GM19467 (cell line): ENCODE data around the gene SMIM41.

Source experiments
- ATAC-seq: cut with Tn5 transposase; IDR thresholded peaks from one replicate; pipeline ENCODE4 v1.9.1; 2021; ENCODE audit warnings: mild to moderate bottlenecking, moderate library complexity; ENCODE audit not compliant: unreplicated experiment

Gene SMIM41

GRCh38 chr12:52120951-52121823, 41.7 kb downstream of the SMIM41 start:
- no peak for ATAC-seq

GRCh38 chr12:52121824-52122539, 42.5 kb downstream of the SMIM41 start:
- no peak for ATAC-seq

- ATAC-seq = no peak
Measured at GRCh38 chr12:52122540-52122871, 43.0 kb downstream of the SMIM41 start.

GRCh38 chr12:52122904-52123303, 43.4 kb downstream of the SMIM41 start:
- no peak for ATAC-seq

GRCh38 chr12:52123487-52124186, 44.1 kb downstream of the SMIM41 start:
- no peak for ATAC-seq

DNA sequence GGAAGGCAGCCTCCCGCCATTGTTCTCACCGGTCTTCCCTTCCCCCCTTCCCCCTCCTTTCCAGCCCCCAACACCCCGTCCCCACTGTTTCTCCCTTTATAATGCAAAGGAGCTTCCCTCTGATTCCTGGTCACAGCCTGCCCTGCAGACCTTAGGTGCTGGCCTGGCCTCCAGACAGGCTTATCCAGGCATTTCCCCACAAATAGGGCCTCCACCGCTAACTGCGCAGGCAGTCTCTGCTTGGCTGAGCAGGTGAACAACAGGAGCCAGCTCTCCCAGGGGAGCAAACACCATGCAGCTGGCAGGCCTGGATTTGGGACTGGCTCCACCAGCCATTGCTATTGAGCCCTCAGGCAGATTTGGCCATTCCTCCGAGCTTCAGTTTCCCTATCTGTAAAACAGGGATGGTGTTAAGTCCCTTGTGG, 46.0 kb downstream of the SMIM41 start:
- no peak for ATAC-seq

- no peak for ATAC-seq
Measured at GRCh38 chr12:52126050-52126604, 46.6 kb downstream of the SMIM41 start.

DNA sequence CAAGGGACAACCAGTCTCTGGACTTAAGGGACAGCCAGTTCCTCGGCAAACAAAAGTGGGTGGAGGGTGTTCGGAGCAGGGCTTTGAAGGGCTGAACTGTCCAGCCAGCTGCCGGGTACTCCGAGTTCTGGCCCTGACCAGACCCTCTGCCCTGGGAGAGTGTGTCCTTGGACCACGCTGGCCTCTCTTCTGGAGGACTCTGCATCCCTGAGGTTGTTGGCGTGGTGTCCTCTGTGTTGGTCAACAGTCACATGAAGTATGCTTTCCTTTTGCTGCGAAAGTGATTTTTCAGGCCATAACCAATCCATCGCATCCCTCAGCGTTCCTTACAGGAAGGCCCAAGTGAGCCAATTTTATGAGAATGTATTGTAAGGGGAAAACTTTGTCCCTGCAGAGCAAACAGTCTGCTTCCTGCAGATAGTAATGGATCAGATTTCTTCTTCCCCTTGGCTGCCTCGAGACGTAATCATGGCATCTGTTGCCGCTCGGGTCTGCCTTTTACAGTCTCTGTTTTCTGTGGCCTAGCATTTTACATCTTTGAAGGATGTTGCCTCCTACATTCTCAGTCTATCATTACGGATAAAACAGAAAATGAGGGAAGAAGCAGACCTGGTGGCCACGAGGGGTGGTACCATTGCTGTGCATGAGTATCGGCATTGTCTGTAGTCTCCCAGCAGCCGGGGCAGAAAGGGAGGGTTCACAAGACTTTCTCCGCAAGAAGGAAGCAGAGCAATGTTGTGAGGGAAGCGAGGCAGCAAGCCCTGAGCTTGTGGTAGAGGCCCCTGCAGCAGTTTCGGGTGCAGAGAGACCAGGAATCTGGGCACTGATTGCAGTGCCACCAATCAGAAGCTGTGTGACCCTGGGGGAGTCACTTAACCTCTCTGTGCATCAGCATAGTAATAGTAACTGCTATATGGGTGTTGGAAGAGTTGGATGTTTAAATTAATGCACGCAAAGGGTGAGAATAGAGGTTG, 47.4 kb downstream of the SMIM41 start:
- ATAC-seq = no peak

GRCh38 chr12:52127683-52128450, 48.4 kb downstream of the SMIM41 start:
- ATAC-seq = no peak

DNA sequence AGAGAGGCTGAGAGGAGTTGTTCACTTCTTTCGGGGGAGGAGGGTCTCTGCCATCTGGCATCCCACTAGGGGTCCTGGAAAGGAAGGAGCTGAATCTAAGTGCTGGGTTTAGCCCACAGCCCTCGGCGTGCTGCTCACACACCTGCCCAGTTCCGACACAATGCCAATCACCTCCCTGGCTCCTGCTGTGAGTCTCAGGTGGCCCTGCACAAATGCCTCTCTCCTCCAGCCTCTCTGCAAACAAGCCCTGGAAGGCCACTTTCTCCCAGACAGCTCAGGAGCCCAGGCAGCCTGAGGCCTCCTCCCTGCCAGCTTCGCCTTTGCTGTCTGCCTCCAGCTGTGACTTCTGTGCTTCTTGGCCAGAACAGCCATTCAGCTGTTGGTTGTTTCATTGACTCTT, 51.2 kb downstream of the SMIM41 start:
- ATAC-seq = no peak

DNA sequence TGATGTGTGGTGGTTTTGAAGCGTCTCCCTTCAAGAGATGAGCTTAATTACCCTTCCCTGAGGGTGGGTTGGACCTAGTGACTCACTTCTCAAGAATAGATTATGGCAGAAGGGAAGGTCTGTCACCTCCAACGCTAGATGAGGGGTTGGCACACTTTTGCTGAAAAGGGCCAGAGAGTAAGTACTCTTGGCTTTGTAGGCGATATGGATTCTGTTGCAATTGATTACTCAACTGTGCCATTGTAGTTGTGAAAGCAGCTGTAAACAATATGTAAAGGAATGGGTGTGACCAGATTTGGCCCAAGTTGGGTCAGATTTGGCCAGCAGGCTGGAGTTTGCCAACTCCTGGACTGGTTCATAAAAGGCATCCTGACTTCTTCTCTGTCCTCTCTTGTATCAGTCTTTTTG, 53.3 kb downstream of the SMIM41 start:
- no peak for ATAC-seq

GRCh38 chr12:52137746-52138145, 58.2 kb downstream of the SMIM41 start:
- ATAC-seq = no peak

GRCh38 chr12:52139147-52139546, 59.6 kb downstream of the SMIM41 start:
- ATAC-seq = no peak

- ATAC-seq = no peak
Measured at GRCh38 chr12:52139579-52140062, 60.1 kb downstream of the SMIM41 start.

DNA sequence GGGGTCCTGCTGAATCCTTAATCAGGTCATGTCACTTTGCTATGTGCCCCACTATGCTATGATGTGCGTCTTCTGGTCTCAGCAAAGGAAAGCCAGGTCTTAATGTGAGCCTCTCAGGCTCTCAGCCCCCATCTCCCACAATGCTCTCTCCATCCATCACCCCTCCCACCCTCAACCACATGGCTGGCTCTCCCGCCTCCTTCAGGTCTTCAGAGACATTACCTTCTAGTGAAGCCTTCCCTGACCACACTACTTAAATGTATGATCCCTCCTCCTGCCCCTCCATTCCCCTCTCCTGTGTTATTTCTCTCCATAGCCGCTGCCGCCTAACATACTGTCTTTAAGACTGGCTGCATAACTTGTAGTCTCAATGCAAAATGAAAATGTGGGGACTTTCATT, 61.8 kb downstream of the SMIM41 start:
- no peak for ATAC-seq

GRCh38 chr12:52141875-52142274, 62.4 kb downstream of the SMIM41 start:
- ATAC-seq = no peak

- ATAC-seq = no peak
Measured at GRCh38 chr12:52142431-52142830, 62.9 kb downstream of the SMIM41 start.

- no peak for ATAC-seq
Measured at GRCh38 chr12:52144512-52145227, 65.2 kb downstream of the SMIM41 start.
